NT2/D1 (cell line): ENCODE data around the gene TCF19.

Experiments used
- SUZ12 ChIP-seq: IDR thresholded peaks from 2 replicates; pipeline ENCODE4 v1.6.1; 2011; ENCODE audit not compliant: insufficient read length, insufficient read depth; ENCODE audit errors: extremely low read depth
- YY1 ChIP-seq: IDR thresholded peaks from 2 replicates; pipeline ENCODE4 v1.6.1; 2011; ENCODE audit not compliant: insufficient read length, insufficient read depth
- ZNF274 ChIP-seq: IDR thresholded peaks from 2 replicates; pipeline ENCODE4 v1.6.1; 2011; ENCODE audit warnings: mild to moderate bottlenecking, low read depth, low read length

- TF ChIP-seq SUZ12 (no peak), ZNF274 (no peak), YY1 (no peak)
Observed at GRCh38 chr6:31203345-31203979, 45.1 kb downstream of the TCF19 start.
